ENCODE measurements around the gene OPA3.

GRCh38 chr19:45554481-45554880 is 30.1 kb downstream of the OPA3 start:
- TF ChIP-seq CTCF (IDR thresholded peaks at IDR 0.05) = no peak
- no peak for TF ChIP-seq EZH2 (IDR thresholded peaks at IDR 0.05)
